Adrenal gland (tissue), 12 donors: ENCODE data around the gene BTG1. TPM values are rescaled to one million over a fixed set of nuclear protein-coding genes. Genes with fewer than 3 reads are reported as not detected.

Experiments used
- DNase-seq, 7 donors: peaks; one replicate each; pipeline ENCODE4 v3.0.0-alpha.2; 2019 to 2020
- H3K27ac ChIP-seq, 5 donors: fragments of 200-600 bp; sonication (generic) in 4 of 5; 1 replicate in 3 of 5; 2 replicates in 2 of 5; pipeline versions ENCODE4 v1.5.1 to v1.8.0; 2016 to 2020; ENCODE audit warnings: mild to moderate bottlenecking in 1 of 5
- H3K27me3 ChIP-seq: fragments of 200-600 bp; 2 replicates; pipeline ENCODE4 v1.8.0; 2021
- H3K36me3 ChIP-seq, 2 donors: fragments of 200-600 bp; replicated peaks in 1 of 2; 1 replicate in 1 of 2; 2 replicates in 1 of 2; pipeline versions ENCODE4 v1.5.1 to v1.8.0; 2018 to 2022
- H3K4me1 ChIP-seq, 2 donors: fragments of 200-600 bp; replicated peaks in 1 of 2; 1 replicate in 1 of 2; 2 replicates in 1 of 2; pipeline versions ENCODE4 v1.5.1 to v1.8.0; 2018 to 2021
- H3K4me3 ChIP-seq, 4 donors: fragments of 200-600 bp; sonication (generic) in 3 of 4; one replicate each; pipeline ENCODE4 v1.5.1; 2016 to 2018
- H3K9me3 ChIP-seq, 3 donors: fragments of 200-600 bp; sonication (generic) in 1 of 3; replicated peaks in 1 of 3; 1 replicate in 2 of 3; 2 replicates in 1 of 3; pipeline versions ENCODE4 v1.5.1 to v1.8.0; 2016 to 2021
- POLR2A ChIP-seq, 2 donors: fragments of 450-650 bp; IDR thresholded peaks; one replicate each; pipeline ENCODE4 v1.6.1; 2017; ENCODE audit warnings: antibody characterized with exemption in 2 of 2, mild to moderate bottlenecking in 2 of 2, moderate library complexity in 1 of 2
- WGBS, 4 donors: extraction: QIAGEN DNeasy Blood & Tissue Kit in 2 of 4; methylation state at CpG; one replicate each; pipeline versions ENCODE4 v1.1.5 to v1.1.7; 2013 to 2017; 5-methylcytosine and 5-hydroxymethylcytosine counted together
- intact Hi-C, 2 donors: fragments of 100-400 bp; cut with DNase I; formaldehyde crosslinking; loops; one replicate each; pipeline versions ENCODE4 v1.14.1 to v1.15.0; 2022 to 2023
- polyA plus RNA-seq, 3 donors: library from polyadenylated mRNA; stranded (reverse); fragments of 200-250 nt in 2 of 3; fragments of 350-450 nt in 1 of 3; fragmentation: Illumina TruSeq in 1 of 3; extraction: RNeasy Lipid Tissue Mini Kit (QIAGEN cat#74804) in 1 of 3; gene quantifications; one replicate each; pipeline ENCODE4 v1.2.3, GENCODE V29; 2013 to 2014
- total RNA-seq, 9 donors: library from RNA; depleted of rRNA in 4 of 9; stranded (reverse); fragments of >200 nt in 4 of 9; fragments of 120-200 nt in 1 of 9; fragmentation: NEBNext Ultra II Directional in 1 of 9; extraction: Animal tissue kit (Norgen Biotek cat#: 25700) in 1 of 9; gene quantifications; one replicate each; pipeline versions ENCODE4 v1.1.0 to v1.2.4, GENCODE V29; 2013 to 2023
- TF ChIP-seq, protein P1 (sequence below), 6 experiments: fragments of 450-650 bp in 4 of 6; fragments of 200-600 bp in 2 of 6; sonication (generic) in 1 of 6; IDR thresholded peaks; 1 replicate in 5 of 6; 2 replicates in 1 of 6; pipeline versions ENCODE4 v1.5.1 to v1.8.0; 2016 to 2021; ENCODE audit warnings: antibody characterized with exemption in 6 of 6, mild to moderate bottlenecking in 2 of 6, moderate library complexity in 1 of 6
- donor health status: healthy with polysubstance abuse.
- donor health status: Bipolar disorder and iron deficiency.
- donor health status: DM: yes; HTN: yes; CAD: no.
- donor health status: DM: no; HTN: no; CAD: no.
- donor health status: DM: no; HTN: no; CAD: no.
- donor health status: DM: yes; HTN: yes; CAD: no.

BTG1 gene
- total and polyA plus RNA-seq, 12 donors = 26.3 to 388 (median 60.8) TPM

GRCh38 chr12:92175961-92176360 lies 30.3 kb upstream of the BTG1 start:
- no peaks in the 10 kb centered on the region for H3K27me3 ChIP-seq
- no peak overlapping the region for H3K27ac ChIP-seq
- no peaks in the 10 kb centered on the region for H3K4me1 ChIP-seq
- no peak overlapping the region for H3K4me3 ChIP-seq
- DNase-seq = no peak
- no peak for TF ChIP-seq POLR2A (IDR thresholded peaks at IDR 0.05)
- TF ChIP-seq, protein P1, sequence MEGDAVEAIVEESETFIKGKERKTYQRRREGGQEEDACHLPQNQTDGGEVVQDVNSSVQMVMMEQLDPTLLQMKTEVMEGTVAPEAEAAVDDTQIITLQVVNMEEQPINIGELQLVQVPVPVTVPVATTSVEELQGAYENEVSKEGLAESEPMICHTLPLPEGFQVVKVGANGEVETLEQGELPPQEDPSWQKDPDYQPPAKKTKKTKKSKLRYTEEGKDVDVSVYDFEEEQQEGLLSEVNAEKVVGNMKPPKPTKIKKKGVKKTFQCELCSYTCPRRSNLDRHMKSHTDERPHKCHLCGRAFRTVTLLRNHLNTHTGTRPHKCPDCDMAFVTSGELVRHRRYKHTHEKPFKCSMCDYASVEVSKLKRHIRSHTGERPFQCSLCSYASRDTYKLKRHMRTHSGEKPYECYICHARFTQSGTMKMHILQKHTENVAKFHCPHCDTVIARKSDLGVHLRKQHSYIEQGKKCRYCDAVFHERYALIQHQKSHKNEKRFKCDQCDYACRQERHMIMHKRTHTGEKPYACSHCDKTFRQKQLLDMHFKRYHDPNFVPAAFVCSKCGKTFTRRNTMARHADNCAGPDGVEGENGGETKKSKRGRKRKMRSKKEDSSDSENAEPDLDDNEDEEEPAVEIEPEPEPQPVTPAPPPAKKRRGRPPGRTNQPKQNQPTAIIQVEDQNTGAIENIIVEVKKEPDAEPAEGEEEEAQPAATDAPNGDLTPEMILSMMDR (IDR thresholded peaks at IDR 0.05) = no peak
- no peaks in the 10 kb centered on the region for H3K36me3 ChIP-seq
- intact Hi-C loops = no loop called here
- 91 to 97% (median 96%) methylated on average over 3 of the region's 3 CpGs for WGBS, 4 donors
- H3K9me3 ChIP-seq = no peaks in the 10 kb centered on the region

DNA sequence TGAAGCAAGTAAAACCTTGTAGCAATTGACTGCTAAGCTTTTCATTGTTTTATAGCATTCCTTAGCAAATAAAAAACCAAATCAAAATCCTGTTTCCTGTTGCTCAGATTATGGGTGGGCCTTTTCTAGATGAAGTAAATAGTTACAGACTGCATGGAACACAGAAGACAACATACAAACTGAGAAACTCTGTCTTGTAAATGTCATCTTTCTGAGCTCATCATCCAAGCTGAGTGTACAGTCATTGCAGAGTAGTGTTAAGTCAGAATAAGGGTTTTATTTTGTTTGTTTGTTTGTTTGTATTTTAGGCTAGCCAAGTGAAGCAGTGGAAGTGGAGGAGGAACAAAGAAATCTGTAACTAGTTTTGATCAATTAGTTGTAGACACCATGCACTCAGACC lies 24.4 kb upstream of the BTG1 start:
- Histone ChIP-seq H3K4me1 (no peaks in the 10 kb centered on the region), H3K36me3 (no peaks in the 10 kb centered on the region), H3K4me3 (no peak overlapping the region), H3K27me3 (no peaks in the 10 kb centered on the region), H3K9me3 (no peaks in the 10 kb centered on the region), H3K27ac (no peak overlapping the region)
- DNase-seq = no peak
- intact Hi-C loops = no loop called here
- TF ChIP-seq POLR2A (IDR thresholded peaks at IDR 0.05) = no peak
- TF ChIP-seq, protein P1 (IDR thresholded peaks at IDR 0.05) = no peak

GRCh38 chr12:92167075-92167474 lies 21.4 kb upstream of the BTG1 start:
- no peaks in the 10 kb centered on the region for H3K9me3 ChIP-seq
- no peaks in the 10 kb centered on the region for H3K4me1 ChIP-seq
- TF ChIP-seq, protein P1 (IDR thresholded peaks at IDR 0.05) = no peak
- no peak for TF ChIP-seq POLR2A (IDR thresholded peaks at IDR 0.05)
- no peaks in the 10 kb centered on the region for H3K36me3 ChIP-seq
- intact Hi-C loops = no loop called here
- no peak overlapping the region for H3K4me3 ChIP-seq
- WGBS, 4 donors = 96 to 97% (median 96%) methylated on average over 2 of the region's 2 CpGs
- DNase-seq = no peak
- H3K27ac ChIP-seq = no peak overlapping the region
- H3K27me3 ChIP-seq = no peaks in the 10 kb centered on the region

DNA sequence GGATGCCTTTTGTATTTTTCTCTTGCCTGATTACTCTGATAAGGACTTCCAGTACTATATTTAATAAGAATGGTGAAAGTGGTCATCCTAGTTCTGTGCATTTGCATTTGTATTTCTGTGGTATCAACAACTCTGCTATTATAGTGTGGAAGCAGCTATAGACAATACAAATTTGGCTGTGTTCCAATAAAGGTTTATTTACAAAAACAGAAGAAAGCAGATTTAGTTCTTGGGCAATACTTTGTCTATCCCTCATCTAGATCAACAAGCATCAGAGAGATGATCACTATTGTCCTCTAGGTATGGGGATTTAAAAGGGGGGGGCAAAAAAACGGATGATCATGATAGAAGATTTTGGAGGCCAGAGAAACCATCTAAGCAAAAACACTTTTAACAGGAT lies 19.1 kb upstream of the BTG1 start:
- Histone ChIP-seq H3K27ac (no peak overlapping the region), H3K4me3 (no peak overlapping the region), H3K36me3 (no peaks in the 10 kb centered on the region), H3K9me3 (no peaks in the 10 kb centered on the region), H3K27me3 (no peaks in the 10 kb centered on the region), H3K4me1 (no peaks in the 10 kb centered on the region)
- no peak for TF ChIP-seq POLR2A (IDR thresholded peaks at IDR 0.05)
- TF ChIP-seq, protein P1 (IDR thresholded peaks at IDR 0.05) = no peak
- intact Hi-C loops = no loop called here
- 71 to 88% (median 75%) methylated on average over 1 of the region's 1 CpG for WGBS, 4 donors
- no peak for DNase-seq
